Dedifferentiated amniotic fluid mesenchymal stem cell (primary cell): ENCODE results near the gene CPSF7.
"Not testable (repeated sequence)": the region's sequence is repeated elsewhere in the genome, so short reads cannot be mapped to it uniquely, and the experiment has no call there.

Source experiments
- DNase-seq: peaks from one replicate; pipeline ENCODE4 v3.0.0-alpha.2; 2016; ENCODE audit errors: extremely low spot score

CPSF7 gene, protein sequence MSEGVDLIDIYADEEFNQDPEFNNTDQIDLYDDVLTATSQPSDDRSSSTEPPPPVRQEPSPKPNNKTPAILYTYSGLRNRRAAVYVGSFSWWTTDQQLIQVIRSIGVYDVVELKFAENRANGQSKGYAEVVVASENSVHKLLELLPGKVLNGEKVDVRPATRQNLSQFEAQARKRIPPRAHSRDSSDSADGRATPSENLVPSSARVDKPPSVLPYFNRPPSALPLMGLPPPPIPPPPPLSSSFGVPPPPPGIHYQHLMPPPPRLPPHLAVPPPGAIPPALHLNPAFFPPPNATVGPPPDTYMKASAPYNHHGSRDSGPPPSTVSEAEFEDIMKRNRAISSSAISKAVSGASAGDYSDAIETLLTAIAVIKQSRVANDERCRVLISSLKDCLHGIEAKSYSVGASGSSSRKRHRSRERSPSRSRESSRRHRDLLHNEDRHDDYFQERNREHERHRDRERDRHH

GRCh38 chr11:61429691-61430582 is at the start of gene CPSF7, which contains the start of gene SDHAF2:
TSS of gene CPSF7 (minus strand) at chr11:61429975. CDS start at chr11:61429235, 740 bp downstream.
TSS of gene SDHAF2 (plus strand) at chr11:61430124. CDS start at chr11:61430147, 23 bp downstream.
- peak; percentile 93 for DNase-seq

DNA sequence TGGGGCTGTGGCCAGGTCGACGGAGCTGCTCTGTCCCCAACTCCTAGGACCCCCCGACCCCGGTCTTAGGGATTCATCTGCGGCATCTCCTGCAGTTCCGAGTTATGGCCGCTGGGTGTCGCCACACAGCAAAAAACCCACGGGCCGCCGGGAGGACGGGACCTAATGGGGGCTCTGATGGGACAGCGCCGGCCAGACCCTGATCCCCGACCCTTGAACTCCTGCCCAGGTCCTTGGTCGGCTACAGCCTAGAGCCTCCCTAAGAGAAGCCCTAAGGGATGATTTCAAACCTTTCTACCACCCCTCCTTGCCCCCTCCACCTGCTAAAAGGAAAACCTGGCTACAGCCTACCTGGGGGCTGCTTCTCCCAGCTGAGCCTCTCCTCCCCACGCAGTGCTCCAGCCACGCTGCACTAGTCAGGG is 48.0 kb upstream of the CPSF7 start:
- no peak for DNase-seq

DNA sequence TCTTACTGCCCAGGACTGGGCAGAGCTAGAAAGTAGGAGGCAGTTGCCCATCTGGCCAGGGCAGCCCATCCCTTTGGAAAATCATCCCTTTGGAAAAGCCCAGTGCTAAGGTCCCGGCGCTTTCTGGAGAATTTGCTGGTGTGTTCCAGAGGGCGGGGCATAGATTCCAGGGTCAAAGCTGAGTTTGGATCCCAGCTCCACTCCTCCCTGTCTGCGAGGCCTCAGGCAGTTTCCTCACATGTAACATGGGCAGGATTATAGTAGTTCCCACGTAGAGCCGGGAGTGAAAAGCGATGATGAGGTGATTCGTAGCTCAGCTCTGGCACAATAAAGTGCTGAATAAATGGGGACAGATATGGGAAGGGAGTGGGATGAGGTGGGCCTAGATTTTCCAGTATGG is 47.4 kb upstream of the CPSF7 start:
- DNase-seq: no peak

GRCh38 chr11:61476371-61476770 is 46.6 kb upstream of the CPSF7 start:
- DNase-seq: no peak

DNA sequence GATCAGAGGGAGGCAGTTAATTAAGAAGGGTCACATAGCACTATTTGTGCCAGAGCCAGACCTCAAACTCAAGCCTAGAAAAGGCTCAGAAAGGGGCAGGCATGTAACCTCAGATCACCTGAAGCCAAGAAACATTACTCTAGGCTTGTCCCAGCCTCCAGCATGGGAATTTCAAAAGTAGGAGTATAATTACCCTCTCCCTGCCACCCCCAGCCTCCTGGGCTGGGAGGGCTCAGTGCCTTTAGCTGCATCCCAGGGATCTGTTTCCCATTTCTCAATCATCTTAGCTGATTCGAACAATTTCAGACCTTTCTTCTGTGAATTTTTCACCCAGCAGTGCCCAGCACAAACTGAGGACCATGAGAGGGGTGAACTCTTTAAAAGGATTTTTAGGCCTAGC is 45.7 kb upstream of the CPSF7 start:
- DNase-seq: no peak

- no peak for DNase-seq
Observed at GRCh38 chr11:61474013-61474643, 44.4 kb upstream of the CPSF7 start.

- DNase-seq: peak; percentile 14
Observed at GRCh38 chr11:61473370-61474012, 43.7 kb upstream of the CPSF7 start.

DNA sequence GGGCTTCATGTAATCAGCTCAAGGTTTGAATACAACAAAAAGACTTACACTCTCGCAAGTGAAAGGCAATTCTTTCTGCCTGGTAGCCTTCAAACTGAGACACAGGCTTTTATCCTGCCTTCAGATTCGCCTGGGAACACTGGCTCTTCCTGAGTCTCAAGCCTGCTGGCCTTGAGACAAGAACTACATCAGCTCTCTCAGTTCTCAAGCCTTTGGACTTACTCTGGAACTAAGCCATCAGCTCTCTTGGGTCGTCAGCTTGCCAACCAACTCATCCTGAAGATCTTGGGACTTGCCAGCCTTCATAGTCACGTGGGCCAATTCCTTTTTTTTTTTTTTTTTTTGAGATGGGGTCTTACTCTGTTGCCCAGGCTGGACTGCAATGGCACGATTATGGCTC is 43.1 kb upstream of the CPSF7 start:
- no peak for DNase-seq

DNA sequence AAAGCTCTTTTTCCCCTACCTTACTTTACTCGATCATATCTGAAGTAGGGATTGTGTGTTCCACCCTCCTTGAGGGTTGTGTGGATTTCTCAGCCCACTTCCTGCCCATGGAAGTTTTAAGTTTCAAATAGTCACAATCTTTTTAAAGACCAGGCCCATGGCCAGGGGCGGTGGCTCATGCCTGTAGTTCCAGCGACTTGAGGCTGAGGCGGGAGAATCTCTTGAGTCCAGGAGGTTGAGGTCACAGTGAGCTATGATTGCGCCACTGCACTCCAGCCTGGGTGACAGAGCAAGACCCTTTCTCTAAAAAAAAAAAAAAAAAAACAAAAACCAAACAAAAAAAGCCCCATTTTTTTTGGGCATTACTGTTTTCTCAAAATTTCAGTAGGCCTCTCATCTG is 42.5 kb upstream of the CPSF7 start:
- no peak for DNase-seq

GRCh38 chr11:61468002-61468401 is 38.2 kb upstream of the CPSF7 start:
- DNase-seq: no peak

DNA sequence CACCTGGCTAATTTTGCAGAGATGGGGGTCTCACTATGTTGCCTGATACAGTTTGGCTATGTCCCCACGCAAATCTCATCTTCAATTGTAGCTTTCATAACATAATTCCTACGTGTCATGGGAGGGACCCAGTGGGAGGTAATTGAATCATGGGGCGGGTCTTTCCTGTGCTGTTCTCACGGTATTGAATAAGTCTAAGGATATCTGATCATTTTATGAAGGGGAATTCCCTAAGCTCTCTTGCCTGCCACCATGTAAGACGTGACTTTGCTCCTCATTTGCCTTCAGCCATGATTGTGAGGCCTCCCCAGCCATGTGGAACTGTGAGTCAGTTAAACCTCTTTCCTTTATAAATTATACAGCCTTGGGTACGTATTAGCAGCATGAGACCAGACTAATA is 37.8 kb upstream of the CPSF7 start:
- DNase-seq: not testable (repeated sequence)

GRCh38 chr11:61460986-61461385 is 31.2 kb upstream of the CPSF7 start:
- no peak for DNase-seq

DNA sequence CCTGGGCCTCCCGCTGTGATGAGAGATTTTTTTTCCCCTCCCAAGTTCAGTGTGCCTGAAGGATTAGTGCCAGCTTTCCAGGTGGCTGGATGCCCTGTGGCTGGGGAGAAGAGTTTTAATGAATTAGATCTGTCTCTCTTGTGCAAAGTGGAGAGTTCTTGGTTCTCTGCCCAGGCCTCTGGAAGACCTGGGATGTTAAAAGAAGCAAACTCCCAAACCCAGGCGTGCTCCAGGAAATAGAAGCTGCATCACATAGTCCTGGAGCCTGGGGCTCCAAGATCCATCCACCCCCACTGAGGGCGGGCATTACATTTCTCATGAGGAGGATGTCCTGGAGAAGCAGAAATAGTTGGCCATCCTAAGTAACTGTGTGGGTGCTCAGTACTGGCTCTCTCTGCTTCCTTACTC is 30.7 kb upstream of the CPSF7 start:
- no peak for DNase-seq

GRCh38 chr11:61454520-61454919 is 24.7 kb upstream of the CPSF7 start:
- DNase-seq: no peak

DNA sequence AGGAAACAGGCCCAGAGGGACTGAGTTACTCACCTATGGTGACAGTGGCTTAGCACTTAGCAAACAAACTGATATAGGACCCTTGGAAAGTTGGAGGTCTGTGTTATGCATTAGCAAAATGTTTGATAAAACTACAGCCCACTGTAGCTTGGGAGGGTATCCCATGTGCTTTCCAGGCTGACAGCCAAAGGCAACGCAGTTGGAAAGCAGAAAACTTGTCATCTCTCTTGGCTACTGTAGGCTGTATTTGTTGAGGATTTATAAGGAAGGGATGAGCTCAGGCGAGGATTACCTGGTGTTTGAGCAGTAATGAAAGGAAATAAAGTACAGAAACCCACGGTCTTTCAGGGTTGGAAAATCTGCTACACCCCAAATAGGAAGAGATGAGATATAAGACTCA is 23.9 kb upstream of the CPSF7 start:
- DNase-seq: no peak

DNA sequence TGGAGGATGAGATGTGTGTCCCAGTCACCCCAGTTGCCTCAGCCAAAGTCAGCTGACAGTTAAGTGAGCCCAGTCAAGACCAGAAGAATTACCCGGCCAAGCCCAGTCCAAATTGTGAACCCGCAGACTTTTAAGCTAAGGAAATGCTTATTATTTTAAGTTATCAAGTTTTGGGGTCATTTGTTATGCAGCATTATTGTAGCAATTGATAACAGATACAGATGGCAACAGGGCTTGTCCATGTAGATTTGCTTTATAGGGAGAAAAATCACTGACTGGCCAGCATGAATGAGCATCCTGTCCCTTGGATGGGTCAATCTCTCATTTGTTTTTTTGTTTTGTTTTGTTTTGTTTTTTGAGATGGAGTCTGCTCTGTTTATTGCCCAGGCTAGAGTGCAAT is 23.1 kb upstream of the CPSF7 start:
- no peak for DNase-seq

DNA sequence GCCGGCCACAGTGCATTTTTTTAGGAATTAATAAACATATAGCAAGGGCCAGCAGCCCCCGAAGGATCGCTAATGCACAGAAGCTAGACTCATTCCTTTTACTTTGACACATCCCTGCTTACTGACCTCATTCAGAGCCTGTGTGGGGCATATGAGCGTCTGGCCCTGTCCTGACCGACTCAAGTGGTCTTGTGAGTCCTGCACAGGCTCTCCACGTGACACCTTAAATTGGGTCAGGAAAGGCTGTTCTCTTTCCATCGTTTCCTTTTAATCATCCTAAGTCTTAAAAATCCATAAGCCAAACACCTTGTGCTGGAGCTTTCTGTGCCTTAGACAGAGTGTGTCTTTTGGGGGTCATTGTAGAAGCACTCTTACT is 18.8 kb upstream of the CPSF7 start:
- DNase-seq: no peak

- no peak for DNase-seq
Observed at GRCh38 chr11:61447601-61448551, 18.1 kb upstream of the CPSF7 start.

DNA sequence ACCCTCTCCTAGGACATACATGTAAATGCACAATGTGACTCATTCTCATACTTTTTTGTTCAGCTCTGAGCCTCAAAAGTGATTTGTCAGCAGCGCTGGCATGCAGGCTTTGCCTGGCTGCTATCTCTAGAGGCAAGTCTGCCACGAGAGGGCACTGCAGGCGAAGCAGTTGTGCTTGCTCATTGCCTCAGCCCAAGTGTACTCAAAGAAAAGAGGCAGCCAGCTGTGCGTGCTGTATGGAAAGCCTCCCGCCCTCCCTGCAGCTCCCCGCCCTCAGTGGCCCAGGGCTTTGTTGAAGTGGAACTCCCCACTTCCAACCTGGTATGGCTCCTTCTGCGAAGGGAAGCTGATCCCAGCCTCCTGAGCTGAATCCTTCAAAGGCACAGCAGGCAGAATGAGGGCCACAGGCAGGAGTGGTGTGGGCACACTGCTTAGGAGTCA is 16.5 kb upstream of the CPSF7 start:
- DNase-seq: peak; percentile 98

DNA sequence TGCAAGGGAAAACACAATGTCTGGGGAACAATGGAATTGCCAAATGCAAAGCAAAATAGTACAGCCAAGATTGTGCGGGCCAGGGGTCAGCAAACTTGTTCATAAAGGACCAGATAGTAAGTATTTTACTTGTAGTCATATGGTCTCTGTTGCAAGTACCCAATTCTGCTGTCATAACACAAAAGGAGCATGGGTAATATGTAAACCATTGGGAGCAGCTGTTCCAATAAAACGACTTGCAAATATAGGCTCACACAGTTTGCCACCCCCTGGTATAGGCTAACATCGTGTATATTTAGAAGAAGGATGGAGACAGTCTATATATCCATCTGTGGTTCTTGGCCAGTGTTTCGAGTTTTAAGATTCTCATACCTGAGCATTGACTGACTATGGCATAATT is 15.7 kb upstream of the CPSF7 start:
- no peak for DNase-seq
